T47D (cell line): ENCODE data around the gene CSNK1E.
"Not testable (repeated sequence)": the region's sequence is repeated elsewhere in the genome, so short reads cannot be mapped to it uniquely, and the experiment has no call there.

Experiments used
- DNase-seq, 2 experiments: peaks; one replicate each; pipeline versions ENCODE4 v3.0.0 to v3.0.0-alpha.2; 2011 to 2012; ENCODE audit warnings: low read depth in 1 of 2, low spot score in 1 of 2
- JUND ChIP-seq: IDR thresholded peaks from 2 replicates; pipeline ENCODE4 v1.6.1; 2012; ENCODE audit warnings: low read depth
- in situ Hi-C: cut with HindIII; loops from 2 replicates; pipeline ENCODE4 v1.10.0; 2016; ENCODE audit warnings: low sequenced_read_pairs, low pct_unique_long_range_greater_than_20kb

The CSNK1E gene

DNA sequence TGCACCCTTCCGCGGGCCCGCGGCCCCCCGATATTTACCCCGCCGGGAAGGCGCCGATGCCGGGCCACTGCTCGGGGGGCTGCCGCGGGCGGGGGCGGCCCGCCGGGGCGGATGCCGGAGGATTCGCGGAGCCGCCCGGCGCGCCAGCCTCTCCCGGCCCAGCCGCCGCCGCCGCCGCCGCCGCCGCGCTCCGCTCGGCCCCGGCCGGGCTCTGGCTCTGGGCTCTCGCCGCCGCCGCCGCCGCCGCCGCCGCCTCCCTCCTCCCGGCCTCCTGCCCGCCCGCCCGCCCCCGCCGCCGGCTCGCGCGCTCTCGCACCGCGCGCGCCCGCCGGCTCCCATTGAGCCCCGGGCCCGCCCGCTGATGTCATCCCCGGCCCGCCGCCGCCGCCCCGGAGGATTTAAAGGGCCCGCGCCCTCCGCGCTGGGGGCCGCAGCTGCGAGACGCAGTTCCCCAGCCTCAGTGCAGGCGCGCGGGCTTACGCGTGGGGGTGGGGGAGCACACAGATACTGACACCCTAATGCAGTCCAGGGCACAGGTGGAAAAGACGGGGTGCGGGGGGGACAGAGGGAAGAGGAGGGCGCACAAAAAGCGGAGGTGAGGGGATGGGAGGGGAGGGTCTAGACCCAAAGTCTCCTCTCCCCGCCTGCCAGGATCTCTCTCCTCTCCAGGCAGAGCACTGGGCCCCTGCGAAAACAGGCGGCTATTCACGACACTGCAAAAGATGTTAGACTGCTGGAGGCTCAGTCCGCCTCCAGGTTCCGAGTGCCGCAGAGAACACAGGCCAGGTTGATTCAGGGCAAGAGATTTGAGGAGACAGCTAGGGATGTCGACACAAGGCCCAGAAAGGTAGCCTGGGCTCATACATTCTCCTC, at the start of gene CSNK1E:
Gene CSNK1E, minus strand, starts transcription at position 312 of the 873 bp plus-strand sequence. CDS start 3,276 bp downstream, outside the sequence.
- in situ Hi-C loops: no loop called here
- no peak for TF ChIP-seq JUND
- peak; percentile 67 to 69 for DNase-seq

DNA sequence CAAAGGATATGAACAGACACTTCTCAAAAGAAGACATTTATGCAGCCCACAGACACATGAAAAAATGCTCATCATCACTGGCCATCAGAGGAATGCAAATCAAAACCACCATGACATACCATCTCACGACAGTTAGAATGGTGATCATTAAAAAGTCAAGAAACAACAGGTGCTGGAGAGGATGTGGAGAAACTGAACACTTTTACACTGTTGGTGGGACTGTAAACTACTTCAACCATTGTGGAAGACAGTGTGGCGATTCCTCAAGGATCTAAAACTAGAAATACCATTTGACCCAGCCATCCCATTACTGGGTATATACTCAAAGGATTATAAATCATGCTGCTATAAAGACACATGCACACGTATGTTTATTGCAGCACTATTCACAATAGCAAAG, 48.6 kb upstream of the CSNK1E start:
- in situ Hi-C loops, DNase-seq: not testable (repeated sequence)

DNA sequence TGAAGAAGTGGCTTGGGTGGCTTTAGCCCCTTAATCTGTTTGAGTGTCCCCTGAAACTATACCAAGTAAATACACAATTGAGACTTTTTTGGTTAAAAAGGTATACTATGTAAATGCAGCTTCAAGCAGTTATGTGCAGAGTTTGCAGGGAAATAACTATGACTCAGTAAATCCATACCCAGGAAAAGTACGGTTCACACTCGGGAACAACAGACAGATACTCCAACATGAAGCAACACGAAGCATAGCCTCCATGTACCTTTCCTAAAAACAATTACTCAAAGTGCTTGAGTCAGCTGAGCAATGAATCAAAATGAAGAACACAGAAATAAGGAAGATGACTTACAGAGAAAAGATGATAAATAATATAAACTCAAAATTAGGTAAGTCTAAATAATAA, 47.9 kb upstream of the CSNK1E start:
- in situ Hi-C loops, DNase-seq: not testable (repeated sequence)

DNA sequence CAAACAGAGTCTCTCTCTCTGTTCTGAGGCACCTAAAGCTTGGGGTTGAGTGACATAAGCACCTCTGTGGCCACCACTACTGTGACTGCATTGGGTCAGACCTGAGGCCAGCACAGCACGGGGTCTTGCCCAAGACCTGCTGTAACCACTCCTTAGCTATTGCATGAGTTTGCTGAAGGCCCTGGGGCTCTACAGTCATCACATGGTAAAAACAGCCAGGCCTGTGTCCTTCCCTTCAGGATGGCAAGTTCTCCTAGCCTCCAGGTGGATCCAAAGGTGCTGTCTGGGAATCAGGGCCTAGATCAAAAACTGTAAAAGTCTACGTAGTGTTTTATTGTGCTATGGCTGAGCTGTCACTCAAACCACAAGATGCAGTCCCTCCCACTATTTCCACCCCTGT, 43.3 kb upstream of the CSNK1E start:
- in situ Hi-C loops, DNase-seq: not testable (repeated sequence)

DNA sequence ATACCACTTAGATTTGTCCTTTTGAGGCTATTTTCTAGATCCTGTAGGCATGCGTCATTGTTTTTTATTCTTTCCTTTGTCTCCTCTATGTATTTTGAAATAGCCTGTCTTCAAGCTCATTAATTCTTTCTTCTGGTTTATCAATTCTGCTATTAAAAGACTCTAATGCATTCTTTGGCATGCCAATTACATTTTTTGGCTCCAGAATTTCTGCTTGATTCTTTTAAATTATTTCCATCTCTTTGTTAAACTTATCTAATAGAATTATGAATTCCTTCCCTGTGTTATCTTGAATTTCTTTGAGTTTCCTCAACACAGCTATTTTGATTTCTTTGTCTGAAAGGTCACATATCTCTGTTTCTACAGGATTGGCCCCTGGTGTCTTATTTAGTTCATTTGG, 42.6 kb upstream of the CSNK1E start:
- in situ Hi-C loops, DNase-seq: not testable (repeated sequence)

DNA sequence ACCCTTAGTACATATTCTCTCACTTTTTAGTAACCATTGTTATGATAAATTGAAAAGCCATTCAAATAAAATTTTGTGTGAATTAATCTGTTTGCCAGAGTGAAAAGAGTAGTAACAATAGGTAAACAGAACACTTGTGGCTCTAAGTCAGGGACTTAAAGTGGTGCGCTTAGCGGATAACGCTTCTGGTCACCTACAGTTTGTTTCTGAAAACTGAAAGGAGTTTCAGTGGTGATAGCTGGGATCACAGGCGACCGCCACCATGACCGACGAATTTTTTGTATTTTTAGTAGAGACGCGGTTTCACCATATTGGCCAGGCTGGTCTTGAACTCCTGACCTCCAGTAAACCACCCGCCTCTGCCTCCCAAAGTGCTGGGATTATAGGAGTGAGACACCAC, 40.7 kb upstream of the CSNK1E start:
- in situ Hi-C loops, DNase-seq: not testable (repeated sequence)

DNA sequence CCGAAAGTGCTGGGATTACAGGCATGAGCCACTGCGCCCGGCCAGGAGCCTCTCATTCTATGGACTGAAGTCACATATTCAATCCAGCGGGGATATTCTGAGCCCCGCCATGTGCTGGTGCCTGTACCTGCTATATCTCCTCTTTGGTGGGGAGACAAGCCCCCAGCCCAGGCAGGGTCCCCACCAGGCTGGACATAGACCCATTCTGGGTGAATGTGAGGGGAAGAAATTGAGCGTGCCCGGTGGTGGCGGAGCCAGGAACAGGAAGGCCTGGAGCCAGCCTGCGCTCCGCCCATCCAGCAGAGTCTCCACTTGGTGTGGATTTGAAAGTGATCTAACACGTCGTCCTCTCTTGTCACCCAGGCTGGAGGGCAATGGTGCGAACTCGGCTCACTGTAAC, 38.0 kb upstream of the CSNK1E start:
- in situ Hi-C loops: no loop called here
- TF ChIP-seq JUND: no peak

DNA sequence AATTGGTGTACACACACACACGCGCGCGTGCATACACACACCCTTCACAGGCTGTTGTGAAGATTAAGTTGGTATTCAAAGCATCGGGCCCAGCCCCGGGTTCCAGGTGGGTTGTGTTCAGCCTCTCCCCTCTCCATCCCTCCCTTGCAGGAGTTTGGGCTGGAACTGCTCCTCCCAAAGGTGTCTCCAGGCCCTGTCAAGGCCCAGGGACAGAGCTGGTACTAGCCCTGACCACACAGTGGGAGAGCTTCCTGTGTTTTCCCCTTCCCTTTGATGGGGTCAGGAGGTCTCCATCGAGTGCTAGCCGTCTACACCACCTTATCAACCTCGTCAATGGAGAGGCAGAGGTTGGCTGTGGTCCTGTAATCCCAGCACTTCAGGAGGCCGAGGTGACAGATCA, 36.5 kb upstream of the CSNK1E start:
- in situ Hi-C loops: no loop called here
- no peak for DNase-seq
- no peak for TF ChIP-seq JUND

More for the DNA sequence above, 38.0 kb upstream of the CSNK1E start:
- DNase-seq: no peak

DNA sequence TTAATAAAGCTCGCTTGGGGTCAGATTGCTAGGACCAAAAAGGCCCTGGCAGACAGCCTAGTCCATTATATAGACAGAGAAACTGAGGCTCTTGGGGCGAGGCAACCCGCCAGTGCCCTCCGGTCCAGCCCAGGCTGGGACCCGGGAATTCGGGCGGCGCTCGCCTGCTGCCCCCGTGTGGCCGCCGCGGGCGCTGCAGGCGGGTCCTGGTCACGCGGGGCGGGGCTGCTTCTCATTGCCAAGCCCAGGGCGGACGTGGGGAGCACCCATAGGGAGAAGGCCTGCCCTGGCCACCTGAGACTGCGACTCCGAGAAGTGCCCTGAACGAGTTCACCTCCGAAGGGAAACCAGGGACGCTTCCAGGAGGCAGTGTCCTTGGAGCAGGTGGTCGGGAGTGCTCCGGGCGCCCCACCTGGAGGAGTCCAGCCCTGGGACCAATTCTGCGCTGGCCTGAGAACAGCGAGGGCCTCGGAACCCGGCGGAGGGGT, 36.0 kb upstream of the CSNK1E start:
- no peak for TF ChIP-seq JUND
- in situ Hi-C loops: no loop called here
- DNase-seq: peak; percentile 49 to 70

DNA sequence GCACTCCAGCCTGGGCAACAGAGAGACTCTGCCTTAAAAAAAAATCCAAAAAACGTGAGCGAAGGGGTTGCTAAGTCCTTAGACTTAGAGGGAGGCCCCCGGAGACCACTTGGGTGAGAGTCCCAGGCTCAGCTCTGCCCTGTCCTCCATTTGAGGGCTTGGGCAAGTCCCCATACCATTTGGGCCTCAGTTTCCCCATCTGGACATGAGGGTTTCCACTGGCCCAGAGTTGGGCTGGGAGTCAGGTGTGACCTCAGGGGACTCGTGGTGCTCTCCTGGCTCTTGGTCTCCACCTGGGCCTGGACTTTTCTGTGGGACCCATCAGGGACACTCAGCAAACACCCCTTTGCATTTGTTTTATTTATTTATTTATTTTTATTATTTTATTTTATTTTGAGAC, 35.2 kb upstream of the CSNK1E start:
- DNase-seq: no peak
- in situ Hi-C loops: no loop called here
- no peak for TF ChIP-seq JUND

DNA sequence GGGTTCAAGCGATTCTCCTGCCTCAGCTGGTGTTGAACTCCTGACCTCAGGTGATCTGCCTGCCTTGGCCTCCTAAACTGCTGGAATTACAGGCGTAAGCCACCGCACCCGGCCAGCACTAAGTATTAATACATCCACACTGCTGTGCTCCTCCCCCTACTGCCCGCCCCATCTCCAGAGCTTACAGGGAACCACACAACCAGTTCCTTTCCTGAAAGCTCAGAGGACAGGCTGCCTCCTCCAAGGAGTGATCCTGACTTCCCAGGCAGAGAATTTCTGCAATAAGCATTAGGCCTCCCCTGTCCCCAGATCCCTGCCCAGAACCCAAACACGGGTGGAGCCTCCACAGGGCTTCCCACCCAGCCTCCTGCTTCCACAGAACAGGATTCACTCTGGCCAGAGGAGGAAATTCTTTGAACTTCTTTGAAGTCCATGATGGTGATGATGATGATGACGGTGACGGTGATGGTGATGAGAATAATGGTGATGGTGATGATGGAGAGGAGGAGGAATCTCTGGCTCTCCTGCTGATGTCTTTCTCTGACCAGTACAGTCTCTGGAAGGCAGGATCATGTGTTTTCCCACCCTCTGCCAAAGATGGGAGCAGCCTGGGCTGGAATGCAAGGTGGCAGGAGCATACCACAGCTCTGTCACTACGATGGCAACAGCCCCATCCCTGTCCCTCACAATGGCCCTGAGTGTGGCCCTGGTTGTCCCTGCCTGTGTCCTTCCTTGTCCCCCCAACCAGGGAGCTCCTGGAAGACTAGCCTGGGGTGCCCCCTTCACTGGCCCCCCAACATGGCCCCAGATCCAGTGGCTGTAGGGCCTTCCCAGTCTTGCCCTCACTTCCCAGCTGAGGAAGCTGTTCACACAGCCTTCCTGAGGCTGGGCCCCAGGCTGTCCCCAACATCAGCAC, 33.5 kb upstream of the CSNK1E start:
- no peak for TF ChIP-seq JUND
- in situ Hi-C loops: no loop called here
- DNase-seq: no peak

DNA sequence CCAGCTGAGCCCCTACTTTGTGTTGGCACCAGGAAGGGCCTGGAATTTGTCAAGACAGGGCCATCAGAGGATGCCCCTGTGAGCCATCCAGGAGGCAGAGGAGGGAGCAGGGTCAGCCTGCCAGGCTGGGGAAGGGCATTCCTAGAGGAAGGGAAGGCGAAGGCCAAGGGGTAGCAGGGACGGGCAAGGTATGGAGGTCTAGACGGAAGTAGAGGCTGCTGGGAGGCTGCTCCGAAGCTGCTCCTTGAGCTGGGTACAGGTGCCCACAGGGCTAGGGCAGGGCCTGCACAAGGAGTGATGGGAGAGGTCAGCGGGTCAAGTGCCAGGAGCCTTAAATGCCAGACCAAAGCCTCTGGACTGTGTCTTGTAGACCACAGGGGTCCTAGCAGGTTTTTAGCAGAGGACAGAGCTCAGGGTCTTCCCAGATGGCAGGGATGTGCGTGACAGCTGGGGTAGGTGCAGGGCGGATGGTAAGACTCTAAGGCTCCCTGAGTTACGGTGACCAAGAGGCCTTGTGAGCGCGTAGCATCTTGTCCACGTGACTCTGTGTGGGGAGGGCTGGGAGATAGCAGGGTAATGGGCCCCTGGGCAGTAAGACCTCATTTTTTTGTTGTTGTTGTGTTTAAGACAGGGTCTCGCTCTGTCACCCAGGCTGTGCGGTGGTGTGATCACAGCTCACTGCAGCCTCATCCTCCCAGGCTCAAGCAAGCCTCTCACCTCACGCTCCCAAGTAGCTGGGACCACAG, 31.7 kb upstream of the CSNK1E start:
- in situ Hi-C loops: no loop called here

More for the DNA sequence above, 31.7 kb upstream of the CSNK1E start:
- DNase-seq: no peak
- no peak for TF ChIP-seq JUND
